ENCODE results near the gene ANKRD28. TPM values are rescaled to one million over a fixed set of nuclear protein-coding genes. Genes with fewer than 3 reads are reported as not detected.
A peak's percentile ranks its signal among the peaks of the same experiment; 100 is the strongest.
"Not testable (repeated sequence)": the region's sequence is repeated elsewhere in the genome, so short reads cannot be mapped to it uniquely, and the experiment has no call there.

The ANKRD28 gene
- total and polyA plus RNA-seq, 2 of the 8 experiments (the other 6 are each of a cell fraction or from before 2014, with no cell fraction given): 39.1 to 61.7 TPM

GRCh38 chr3:15619659-15620464, 177.9 kb downstream of the ANKRD28 start:
- H4K91ac ChIP-seq (replicated peaks; ENCODE audit: insufficient read length, low read length); H4K8ac ChIP-seq (ENCODE audit: extremely low read depth, insufficient read depth, low read length); H3K18ac ChIP-seq (ENCODE audit: extremely low read depth, low read length); H4K5ac ChIP-seq (ENCODE audit: insufficient read length, low read depth, low read length); H2AFZ ChIP-seq (ENCODE audit: low read length); H2BK120ac ChIP-seq (replicated peaks; ENCODE audit: low read depth, low read length); H3K14ac ChIP-seq (ENCODE audit: insufficient read length); H4K20me1 ChIP-seq (replicated peaks in 1 of 2; ENCODE audit: control insufficient read depth in 1 of 2, insufficient read depth in 2 of 2, low read length in 2 of 2); POLR2A ChIA-PET (ENCODE audit: partially characterized antibody); H3K4ac ChIP-seq (replicated peaks; ENCODE audit: insufficient read length, low read depth, low read length); FAIRE-seq; H3K9ac ChIP-seq (replicated peaks in 1 of 4; ENCODE audit: extremely low read depth in 1 of 4, low read depth in 3 of 4, low read length in 3 of 4); H3K56ac ChIP-seq (replicated peaks; ENCODE audit: insufficient read length, low read depth, low read length); H3K4me3 ChIP-seq (ENCODE audit: extremely low read depth in 1 of 4, insufficient read depth in 2 of 4, low read depth in 3 of 4, low read length in 4 of 4); H3K4me1 ChIP-seq (replicated peaks in 1 of 4; ENCODE audit: control insufficient read depth in 3 of 4, insufficient read depth in 4 of 4, low read length in 3 of 4); H3K27me3 ChIP-seq (replicated peaks in 1 of 4; ENCODE audit: control insufficient read depth in 3 of 4, extremely low read depth in 1 of 4, insufficient read depth in 3 of 4, low read length in 3 of 4); H2BK5ac ChIP-seq (ENCODE audit: low read depth, low read length); H2AK5ac ChIP-seq (ENCODE audit: low read depth, low read length); H2BK12ac ChIP-seq (ENCODE audit: low read depth, low read length); H3K36me3 ChIP-seq (ENCODE audit: control insufficient read depth in 2 of 4, insufficient read depth in 4 of 4, low read length in 3 of 4); H2BK15ac ChIP-seq (ENCODE audit: low read length); CTCF ChIA-PET (ENCODE audit: partially characterized antibody); H3K23ac ChIP-seq (ENCODE audit: insufficient read length); H2BK20ac ChIP-seq (ENCODE audit: low read length); H3K4me2 ChIP-seq (ENCODE audit: insufficient read depth in 1 of 2, low read depth in 2 of 2, low read length in 2 of 2); H3K27ac ChIP-seq (ENCODE audit: low read depth, low read length); H3K79me2 ChIP-seq (ENCODE audit: control insufficient read depth in 1 of 2, insufficient read depth in 2 of 2, low read length in 2 of 2); H3K23me2 ChIP-seq (ENCODE audit: low read depth, low read length); H3K79me1 ChIP-seq (ENCODE audit: low read depth, low read length); DNase-seq (ENCODE audit: low read depth in 1 of 2, low spot score in 2 of 2): not testable (repeated sequence)
- WGBS, 2 experiments (ENCODE audit: extremely low coverage in 1 of 2, insufficient coverage in 1 of 2, insufficient read length in 1 of 2, insufficient replicate concordance in 2 of 2, low coverage in 1 of 2, low lambda C conversion rate in 2 of 2, missing lambda C conversion rate in 1 of 2): 96% methylated on average over 8 of the region's 8 CpGs; no CpG with 5 or more reads in 1 of the 2 experiments
- H3K9me3 ChIP-seq (ENCODE audit: insufficient read depth in 2 of 2, low read depth in 1 of 2, low read length in 1 of 2): peaks cover 9 to 12% of the 10 kb centered on the region in 2 experiments; a peak in 3 of 4 replicates
- peak in 1 of 2 experiments; percentile 38; a peak in 1 of 3 replicates for TF ChIP-seq EP300 (IDR thresholded peaks at IDR 0.05; ENCODE audit: borderline replicate concordance in 1 of 2, low read depth in 2 of 2, low read length in 2 of 2)

Small RNAs within 50 kb of the gene (microRNA-seq; reads per million reads assigned to microRNA genes)
- gene MIR3134 (ENCODE audit: borderline microRNAs expressed in 2 of 2, borderline number of aligned reads in 2 of 2, borderline replicate concordance in 1 of 2): 0 reads per million in 2 experiments

Small RNAs within 50 kb of the gene (small RNA-seq; reads per million reads assigned to genes)
- gene MIR3134 (ENCODE audit: insufficient read depth) (not detected), gene RN7SL4P (ENCODE audit: insufficient read depth) (not detected)

Other genes with a start within 250 kb of the ANKRD28 start
- gene HACL1, start 196.4 kb downstream of the ANKRD28 start, total RNA-seq (2021; fragmentation: NEBNext Ultra II Directional; extraction: Animal tissue kit (Norgen Biotek cat#: 25700)): 45.7 and 46.0 TPM in 2 replicates
- gene HACL1, start 196.4 kb downstream of the ANKRD28 start, polyA plus RNA-seq (2011; rRNA removed): 24.2 and 38.2 TPM in 2 replicates
- 21.8 and 22.0 TPM in 2 replicates for gene BTD, start 196.2 kb downstream of the ANKRD28 start, total RNA-seq (2021; fragmentation: NEBNext Ultra II Directional; extraction: Animal tissue kit (Norgen Biotek cat#: 25700))
- 30.1 and 36.7 TPM in 2 replicates for gene BTD, start 196.2 kb downstream of the ANKRD28 start, polyA plus RNA-seq (2011; rRNA removed)